HG03064 (cell line): ENCODE results near the gene TAF3.
A peak's percentile ranks its signal among the peaks of the same experiment; 100 is the strongest.

Experiments
- ATAC-seq: cut with Tn5 transposase; IDR thresholded peaks from one replicate; pipeline ENCODE4 v1.9.1; 2021; ENCODE audit warnings: low read depth; ENCODE audit not compliant: unreplicated experiment

Gene TAF3

DNA sequence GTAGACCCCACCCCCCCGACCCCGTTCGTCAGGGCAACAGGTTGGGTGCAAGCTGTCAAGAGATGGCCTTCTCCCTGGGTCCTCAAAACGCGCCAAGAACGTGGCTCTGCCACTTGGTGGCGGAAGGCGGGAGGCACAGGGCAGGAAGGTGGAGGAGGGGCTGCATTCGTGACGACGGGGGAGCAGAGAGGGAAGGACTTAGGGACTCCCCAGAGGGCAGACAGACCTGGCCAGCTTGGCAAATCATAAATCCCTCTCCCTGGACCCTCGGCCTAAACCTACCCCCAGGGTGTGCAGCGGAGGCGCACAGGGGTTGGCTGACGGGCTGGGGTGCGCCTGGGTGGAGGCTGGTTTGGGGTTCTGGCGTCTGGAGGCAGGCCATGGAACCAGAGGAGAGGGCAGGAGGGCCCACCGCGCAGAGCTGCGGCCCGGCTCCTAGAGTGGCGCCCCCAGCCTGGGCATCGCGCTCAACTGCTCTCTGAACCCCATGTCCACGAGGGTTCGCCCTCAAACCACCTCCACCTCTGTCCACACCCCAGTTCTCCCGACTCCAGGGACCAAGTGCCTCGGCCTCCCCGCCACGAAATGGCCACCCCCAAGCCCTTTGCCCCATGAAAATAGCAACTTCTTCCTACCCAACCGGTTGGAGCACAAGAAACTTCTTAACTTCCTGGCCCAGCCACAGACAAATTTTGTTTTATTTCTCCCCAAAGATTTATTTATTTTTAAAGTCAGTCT, 225.4 kb downstream of the TAF3 start:
- ATAC-seq, result no peak

DNA sequence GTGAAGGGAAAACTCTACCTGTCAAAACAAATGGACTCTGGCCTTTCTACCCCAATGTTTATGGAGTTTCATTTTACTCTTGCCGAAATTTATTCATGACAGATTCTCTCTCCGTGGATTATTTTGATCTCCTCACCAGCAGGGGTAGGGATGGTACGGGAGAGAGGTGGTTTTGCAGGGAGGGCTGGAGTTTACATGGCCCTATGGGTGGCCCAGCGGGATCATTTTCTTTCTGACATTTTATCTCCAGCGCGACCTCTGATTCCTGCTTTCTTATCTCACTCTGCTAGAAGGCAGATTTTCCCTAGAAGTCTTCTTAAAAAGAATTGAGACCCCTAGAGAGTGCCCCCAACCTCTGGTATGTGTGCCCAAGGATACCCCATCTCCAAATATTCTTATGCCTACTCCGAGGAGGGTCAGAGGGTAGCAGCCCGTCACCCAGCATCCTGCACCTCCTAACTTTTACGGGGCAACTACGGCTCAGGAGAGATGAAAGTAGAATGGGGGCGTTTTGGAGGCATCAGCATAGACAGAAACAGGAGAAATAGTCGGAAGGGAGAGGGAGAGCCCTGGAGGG, 226.1 kb downstream of the TAF3 start:
- ATAC-seq, result no peak

DNA sequence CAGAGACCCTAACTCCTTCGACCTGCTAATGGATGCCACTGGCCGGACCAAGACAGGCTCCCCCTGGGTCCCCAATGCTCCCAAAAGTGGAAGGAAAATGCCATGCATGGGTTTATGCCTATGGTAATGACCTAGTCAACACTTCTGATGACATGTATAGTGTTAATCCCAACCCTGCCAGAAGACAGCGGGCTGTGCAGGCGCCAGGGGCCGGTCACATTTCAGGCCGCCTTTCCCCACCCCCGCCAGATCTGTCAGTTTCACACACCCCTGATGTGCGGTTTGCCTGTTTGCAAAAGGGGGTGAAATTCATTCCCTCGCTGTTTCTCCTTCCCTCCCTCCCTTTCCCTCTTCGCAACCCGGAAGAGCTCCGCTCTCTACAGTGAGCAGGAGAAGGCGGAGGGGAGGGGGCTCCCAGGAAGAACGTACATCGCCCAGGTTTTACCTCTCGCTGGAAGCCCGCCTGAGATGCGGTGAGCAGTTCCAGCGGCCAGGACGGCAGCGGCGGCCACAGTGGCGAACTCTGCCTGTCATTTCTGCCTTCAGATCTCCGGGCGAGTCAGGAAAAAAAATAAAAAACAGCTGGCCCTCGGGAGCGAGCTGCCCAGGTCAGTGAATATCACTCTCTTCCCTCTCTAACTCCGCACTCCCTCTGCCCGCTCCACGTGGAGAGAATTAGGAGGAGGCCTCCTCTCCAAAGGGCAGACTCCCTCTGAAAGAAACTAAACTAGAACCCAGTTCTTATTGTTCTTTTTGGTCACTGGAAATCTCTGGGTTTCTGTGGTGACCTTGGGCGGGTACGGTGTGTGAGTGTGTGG, 226.8 kb downstream of the TAF3 start:
- no peak for ATAC-seq

DNA sequence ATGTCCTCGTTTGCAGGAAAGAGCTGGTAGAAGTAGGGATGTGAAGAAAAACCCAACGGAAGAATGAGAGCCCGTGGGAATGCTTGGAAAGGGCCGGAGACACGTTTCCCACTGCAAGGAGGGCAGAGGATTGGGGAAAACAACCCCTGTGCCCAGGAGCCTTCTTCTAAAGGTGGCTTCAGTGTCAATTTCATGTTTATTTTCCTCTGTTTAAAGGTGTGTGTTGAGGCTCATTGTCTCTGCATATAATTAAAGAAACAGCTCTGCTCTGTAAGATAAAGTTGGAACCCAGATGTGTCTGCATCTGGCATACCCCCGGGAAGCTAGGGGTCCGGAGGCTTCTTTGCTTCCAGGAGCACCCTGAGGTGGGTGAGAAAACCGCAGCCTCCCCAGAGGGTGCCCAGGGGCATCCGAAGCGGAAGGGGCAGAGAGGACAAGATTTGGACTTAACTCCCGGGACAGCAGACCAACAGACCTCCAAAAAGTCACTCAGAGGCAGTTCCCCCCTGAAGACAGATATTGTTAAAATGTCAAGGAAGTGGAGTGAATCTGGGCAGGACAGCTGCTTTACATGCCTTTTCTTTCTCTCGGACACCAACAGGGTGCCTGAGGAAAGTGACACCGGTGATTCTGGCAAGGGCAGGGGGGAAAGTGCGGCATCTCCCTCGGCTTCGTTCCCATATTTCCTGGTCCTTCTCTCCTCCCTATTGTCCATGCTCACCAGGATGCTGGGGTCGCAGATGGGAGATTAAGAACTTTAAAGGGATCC, 227.6 kb downstream of the TAF3 start:
- ATAC-seq, result no peak

DNA sequence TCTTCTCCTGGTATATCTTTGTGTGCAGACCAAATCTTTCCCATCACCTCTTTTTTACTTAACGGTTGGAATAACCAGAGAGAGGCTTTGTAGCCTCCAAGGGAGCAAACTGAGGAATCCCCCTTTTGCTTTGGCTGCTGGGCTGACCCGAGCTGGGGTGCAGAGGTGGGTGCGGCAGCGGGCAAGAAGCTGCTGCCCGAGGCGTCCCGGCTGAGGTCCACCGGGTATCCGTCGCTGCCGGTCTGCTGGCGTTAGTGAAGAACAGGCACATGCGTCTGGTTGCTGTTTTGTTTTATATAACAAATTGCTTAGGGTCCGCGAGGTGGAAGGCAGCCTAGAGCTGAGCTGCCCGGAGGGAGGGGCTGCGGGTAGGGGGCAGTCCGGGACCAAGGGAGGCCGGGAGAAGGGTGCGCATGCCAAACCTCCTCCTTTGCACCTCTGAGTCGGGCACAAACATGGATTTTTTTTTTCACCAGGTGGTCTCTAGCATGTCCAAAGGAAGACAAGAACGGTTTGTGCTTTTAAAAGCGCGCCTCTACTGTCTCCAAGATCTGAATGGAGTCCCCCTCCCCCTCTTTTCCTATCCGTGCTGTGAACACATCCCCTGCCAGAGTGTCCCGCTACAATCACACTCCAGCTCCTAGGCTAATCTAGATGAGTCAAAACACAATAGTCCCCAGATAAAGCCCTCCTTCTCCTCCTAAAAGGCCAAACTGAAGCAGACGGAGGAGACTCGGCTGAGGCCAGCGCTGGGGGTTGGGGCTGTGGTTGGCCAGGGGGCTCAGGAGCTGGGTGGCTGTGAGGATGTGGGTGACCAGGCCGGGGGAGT, 229.4 kb downstream of the TAF3 start:
- no peak for ATAC-seq

DNA sequence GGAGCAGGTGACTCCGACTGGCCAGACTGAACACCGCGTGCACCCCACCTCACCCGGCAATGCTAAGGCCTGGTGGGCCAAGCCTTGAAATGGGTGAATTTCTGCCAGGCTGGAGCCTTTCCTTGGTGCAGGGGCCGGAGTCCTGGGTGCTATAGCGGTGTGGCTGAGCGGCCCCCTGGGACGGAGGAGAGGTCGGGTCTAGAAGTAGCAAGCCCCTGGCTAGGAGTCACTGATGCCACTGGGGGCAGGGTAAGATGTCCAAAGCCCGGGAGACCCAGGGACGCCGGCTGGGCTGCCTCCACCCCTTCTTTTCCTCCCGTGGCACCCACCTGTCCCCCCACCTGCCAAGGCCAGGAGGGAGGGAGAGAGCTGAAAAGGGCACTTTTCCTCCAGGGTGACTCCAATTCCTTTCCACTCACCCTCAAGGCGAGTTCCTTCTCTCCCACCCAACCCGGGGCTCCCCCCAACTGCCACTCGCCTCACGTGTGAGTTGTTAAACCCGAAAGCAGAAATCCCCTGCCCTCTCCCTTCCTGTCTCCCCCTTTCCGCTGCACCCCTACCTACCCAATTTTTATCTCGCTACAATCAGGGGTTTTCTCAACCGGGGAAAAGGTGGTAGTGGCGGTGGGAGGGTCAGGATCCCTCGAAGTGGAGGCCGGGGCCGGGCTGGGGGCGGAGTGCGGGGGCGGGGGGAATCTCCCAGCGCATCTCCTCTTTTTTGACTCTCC, 230.1 kb downstream of the TAF3 start:
- no peak for ATAC-seq

DNA sequence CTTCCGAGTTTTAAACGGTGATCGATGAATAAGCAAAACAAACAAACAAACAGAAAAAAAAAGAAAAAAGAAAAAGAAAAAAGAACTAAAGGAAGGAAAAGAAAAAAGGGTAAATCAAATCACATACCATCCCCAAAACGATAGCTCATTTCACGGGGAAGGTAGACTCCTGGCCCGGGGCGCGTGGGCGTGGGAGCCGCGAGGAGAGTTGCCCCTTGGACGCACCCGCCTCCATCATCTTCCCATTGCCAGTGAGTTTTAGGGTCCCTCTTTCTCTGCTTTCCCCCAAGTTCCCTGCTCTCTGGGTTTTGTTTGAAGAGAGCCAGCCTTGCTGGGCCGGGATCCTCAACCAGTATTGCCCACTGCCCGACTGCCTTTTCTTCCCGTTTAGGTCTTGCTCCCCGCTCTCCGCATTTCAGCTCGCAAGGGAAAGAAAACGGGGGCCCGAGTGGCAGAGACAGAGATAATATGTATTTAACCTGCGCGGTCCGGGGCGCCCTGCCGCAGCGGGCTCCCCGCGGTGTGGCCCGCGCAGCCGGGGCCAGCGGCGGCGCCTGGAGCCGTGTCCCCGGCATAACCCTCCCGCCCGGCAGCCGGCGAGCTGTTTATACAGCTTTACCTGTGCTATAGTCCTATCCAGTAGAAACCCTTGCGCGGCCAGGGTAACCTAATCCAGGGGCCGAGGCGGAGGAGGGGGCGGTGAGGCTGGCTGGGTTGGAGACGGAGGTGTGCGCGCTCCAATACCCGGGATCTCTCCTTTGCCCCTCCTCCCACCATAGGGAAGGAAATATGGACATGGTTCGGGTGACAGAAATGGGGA, 230.9 kb downstream of the TAF3 start:
- ATAC-seq, result no peak

DNA sequence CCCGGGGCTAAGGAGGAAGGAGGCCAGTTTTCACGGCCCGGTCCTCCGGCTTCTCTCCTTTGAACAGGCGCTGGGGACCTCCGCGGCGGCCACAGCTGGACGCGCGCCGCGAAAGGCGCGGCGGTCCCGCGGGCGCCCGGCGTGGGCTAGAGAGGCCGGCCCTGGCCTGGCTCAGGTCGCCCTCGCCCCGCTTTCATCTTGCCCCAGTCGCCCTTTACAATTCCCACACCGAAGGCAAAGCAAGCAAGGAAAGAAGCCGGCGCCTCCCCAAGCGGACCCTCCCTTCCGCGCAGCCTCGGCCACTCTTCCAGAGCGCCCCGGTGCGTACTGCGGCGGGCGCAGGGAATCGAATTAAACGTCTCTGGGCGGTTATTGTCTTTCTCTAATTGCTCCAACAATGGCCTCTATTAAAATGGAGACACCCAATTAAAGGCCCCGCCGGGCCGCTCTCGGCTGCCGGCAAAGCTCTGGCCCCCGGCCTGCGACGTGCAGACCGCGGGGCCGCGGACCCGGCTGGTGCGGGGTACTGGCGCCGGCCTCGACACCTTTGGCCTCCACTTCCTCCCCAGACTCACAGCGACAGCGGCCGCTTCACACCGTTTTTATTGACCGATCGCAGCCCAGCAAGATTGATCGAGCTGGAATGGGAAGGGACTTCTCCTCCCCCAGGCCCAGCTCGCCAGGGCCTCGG, 231.7 kb downstream of the TAF3 start:
- ATAC-seq, result no peak

DNA sequence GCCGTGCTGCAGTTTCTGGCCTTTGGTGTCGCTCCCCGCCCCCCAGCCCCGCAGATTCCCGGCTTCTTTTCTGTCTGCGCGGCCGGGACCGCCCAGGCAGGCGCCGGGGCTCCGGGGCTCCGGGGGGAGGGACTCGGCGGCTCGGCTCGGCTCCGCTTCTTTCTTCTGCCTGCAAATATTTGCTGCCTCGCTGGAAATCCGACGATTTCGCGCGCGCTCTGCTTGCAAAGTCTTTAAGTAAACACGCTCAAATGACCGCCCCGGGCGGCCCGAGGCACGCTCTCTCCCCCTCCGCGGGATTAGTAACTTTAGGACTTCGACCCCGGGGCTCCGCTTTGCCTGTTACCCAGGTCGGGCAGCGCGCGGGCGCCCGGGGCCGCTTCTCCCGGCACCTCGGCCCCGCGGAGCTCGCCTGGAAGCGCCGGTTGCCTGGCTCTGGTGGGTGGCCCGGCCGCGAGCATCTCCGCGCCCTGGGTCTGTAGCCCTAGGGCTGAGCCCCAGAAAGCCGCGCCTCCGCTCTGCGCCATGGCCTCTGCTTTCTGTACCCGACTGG, 232.3 kb downstream of the TAF3 start:
- no peak for ATAC-seq

DNA sequence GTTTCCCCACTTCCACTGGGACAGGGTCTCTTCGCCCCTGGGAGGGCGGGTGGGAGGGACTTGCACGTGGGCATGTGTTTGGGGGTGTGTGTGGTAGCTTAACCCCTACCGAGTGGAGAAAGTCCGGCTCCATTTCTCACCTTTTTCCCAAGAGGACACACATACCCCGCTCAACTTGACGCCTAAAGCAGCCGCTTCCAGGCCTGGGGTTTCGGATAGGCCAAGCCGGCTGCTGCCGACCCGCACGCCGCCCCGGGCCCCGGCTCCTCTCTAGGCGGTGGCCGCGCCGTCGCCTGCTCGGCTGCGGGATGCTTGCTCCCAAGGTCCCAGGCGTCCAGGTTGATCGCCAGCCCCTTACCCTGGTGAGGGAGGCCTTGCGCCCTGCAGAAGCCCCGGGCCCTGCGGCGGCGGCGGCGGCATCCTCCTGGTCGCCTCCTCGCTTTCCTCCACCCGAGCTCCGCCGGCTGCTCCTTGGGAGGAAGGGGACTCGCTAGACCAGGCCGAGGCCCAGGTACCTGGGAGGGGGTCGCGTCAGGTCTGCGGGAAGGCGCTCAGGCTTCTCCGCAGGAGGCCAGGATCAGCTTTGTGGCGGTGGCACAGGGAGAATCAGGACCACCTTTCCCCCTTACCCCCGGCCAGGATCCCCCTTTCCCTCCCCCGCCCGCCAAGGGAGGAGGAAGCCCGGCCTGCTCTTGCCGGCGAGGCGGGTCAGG, 233.0 kb downstream of the TAF3 start:
- no peak for ATAC-seq

DNA sequence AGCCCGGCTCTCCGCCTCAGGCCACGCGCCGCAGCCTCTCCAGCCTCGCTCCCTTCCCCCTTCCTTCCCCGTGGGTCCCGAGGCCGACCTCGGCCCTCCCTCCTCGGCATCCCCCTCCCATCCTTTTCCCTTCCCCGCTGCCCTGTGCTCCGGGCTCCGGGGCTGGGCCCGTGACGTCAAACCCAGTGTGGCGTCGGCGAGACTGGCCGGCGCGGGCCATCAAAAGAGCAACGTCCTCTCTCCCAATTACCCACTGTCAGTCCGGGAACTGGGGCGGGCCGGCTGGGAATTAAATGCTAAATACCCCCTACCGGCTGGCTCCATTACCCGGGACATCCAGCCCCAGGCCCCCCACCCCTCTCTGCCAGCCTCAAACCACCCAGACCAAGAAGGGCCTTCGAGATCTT, 233.5 kb downstream of the TAF3 start:
- no peak for ATAC-seq

DNA sequence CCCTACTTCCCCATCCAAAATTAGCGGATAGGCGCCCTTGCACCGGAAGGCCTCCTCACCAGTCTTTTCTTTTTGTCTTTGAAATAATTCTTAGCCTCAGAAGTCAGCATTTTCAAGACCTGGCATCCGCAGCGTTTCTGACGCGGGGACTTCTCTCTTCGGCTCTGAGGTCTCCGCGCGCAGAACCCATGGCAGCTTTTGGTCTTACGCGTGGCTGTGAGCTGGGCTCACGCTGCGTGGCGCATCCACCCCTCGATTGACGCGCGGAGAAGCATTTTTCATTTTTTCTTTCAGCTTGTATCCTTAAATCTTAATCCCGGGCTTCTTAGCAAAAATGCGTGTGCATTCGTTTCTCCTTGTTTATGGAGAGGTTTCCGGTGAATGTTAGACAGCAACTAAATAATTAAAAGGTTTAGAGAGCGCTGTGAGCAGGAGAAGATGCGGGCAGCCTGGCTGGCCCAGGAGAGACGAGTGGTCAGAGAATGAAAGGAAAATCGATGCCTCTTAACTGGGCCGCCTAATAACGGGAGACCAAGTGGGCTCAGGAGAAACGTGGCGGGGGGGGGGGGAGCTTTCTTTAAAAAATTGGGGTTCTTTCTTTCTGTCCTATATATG, 234.1 kb downstream of the TAF3 start:
- no peak for ATAC-seq

DNA sequence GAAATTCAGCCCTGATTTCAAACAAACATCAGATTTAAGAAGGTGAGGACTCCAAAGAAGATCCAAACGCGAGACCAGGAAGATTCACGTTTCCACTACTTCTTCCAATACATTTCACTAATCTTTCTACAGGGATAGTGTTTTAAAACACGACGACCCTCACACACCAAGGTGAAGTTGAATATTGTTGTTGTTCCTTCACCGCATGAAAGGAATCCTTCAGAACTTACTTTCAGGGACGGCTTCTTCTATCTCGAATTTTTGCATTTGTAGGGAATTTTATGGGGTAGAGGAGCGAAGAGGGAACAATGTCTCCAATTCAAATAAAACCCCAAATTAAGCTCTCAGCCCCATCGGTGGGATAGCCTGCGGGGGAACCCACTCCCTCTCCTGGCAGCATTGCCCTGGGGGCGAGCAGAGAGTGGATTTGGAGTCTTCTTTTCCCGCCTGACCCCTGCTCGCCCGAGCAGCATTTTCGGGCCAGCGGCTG, 234.7 kb downstream of the TAF3 start:
- ATAC-seq, result no peak

DNA sequence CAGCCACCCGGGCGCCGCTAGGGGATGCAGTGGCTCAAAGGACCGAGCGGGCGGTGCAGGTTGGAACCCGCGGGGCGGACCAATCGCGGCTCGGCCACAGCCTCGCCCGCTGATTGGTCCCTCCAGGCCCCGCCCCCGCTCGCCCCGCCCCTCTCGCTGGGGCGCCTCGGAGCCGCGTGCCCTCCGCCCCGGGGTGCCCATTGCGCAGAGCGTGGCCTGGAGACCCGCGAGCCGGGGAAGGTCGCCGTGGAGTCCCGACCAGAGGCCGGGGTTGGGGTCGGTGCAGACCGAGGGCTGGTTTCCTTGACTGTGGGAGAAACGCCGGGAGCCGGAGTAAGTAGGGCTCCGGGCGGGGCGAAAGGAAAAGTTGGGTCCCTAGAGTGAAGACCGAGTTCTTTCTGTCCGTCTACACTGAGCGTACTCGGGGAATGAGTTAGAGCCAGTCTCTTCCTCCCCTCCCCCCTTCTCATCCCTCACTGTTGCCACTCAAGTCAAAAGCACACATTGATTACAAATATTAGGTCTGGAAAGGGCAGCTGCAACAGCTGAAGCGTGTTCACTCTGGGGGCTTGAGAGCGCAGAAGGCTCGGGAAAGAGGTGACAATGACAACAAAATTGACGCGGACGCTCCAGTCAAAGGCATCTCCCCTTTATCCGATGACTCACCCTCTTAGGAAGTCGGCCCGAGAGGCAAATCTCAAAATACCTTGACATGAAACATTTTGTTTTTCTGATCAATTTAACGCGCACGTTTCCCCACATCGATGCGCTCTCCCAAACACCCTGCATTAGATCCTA, 235.3 kb downstream of the TAF3 start:
- ATAC-seq, result peak; percentile 75

DNA sequence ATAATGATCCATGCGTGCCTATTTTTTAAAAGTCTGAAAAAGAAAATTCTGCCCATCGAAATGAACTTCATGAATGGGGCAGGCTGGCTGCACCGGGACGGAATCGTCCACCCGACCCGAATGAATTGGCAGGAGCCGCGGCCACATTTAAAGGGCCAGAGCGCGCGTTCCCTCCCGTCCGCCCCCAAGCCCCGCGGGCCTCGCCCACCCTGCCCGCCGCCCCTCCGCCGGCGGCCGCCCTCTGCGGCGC, 235.9 kb downstream of the TAF3 start:
- peak; percentile 1 for ATAC-seq
